Bronchial epithelial cell (primary cell): Measurements from ENCODE around the gene CYP4A22. TPM values are rescaled to one million over a fixed set of nuclear protein-coding genes. Genes with fewer than 3 reads are reported as not detected.

Experiments used
- DNase-seq: peaks from one replicate; pipeline ENCODE4 v3.0.0-alpha.2; 2010; ENCODE audit warnings: low read depth
- FAIRE-seq: peaks from 2 replicates; lab custom pipeline; 2011; peaks lifted over from hg19 to GRCh38; lab: Jason Lieb, UNC
- H3K27me3 ChIP-seq: 2 replicates; pipeline ENCODE4 v1.5.1; 2011; ENCODE audit warnings: low read length; ENCODE audit not compliant: control insufficient read depth, insufficient read depth
- H3K36me3 ChIP-seq: 2 replicates; pipeline ENCODE4 v1.5.1; 2011; ENCODE audit warnings: low read length; ENCODE audit not compliant: control insufficient read depth, insufficient read depth
- H3K4me3 ChIP-seq: 2 replicates; pipeline ENCODE4 v1.5.1; 2011; ENCODE audit warnings: mild to moderate bottlenecking, low read depth, low read length, control low read depth
- total RNA-seq: library from RNA; depleted of rRNA; stranded (reverse); fragments of >200 nt; gene quantifications from 2 replicates; pipeline ENCODE4 v1.2.1, GENCODE V29; 2014
- TF ChIP-seq, protein P1 (sequence below): IDR thresholded peaks from 2 replicates; pipeline ENCODE4 v1.5.1; 2011; ENCODE audit warnings: mild to moderate bottlenecking, moderate library complexity, low read length, control low read depth, inconsistent platforms; ENCODE audit not compliant: insufficient read depth, severe bottlenecking

The CYP4A22 gene
- total RNA-seq, 1 donor from 2014 or later, result not detected

DNA sequence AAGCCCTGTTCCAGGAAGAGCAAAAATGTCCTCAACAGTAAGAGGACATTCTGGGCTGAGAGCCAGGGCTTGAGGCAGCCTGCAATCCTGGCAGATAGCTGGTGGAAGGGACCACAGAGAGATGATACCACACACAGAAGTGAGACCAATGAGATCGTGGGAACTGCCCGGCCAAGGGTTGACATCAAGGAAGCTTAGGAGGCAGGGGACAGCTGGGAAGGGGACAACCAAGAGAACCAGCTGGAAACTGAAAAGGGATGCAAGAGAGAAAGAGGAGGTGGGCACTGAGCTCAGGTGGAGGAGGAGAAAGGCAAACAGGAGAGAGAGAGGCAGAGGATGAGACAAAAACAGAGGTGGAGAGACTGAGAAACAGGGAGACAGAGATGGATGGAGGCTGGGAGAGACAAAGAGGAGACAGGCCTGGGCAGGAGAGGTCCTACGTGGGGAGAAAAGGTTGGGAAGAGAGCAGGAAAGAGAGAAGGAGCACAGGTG lies 43.4 kb downstream of the CYP4A22 start:
- FAIRE-seq, result no peak
- H3K4me3 ChIP-seq, result no peak overlapping the region
- DNase-seq, result no peak
- H3K36me3 ChIP-seq, result no peaks in the 10 kb centered on the region
- H3K27me3 ChIP-seq, result no peaks in the 10 kb centered on the region
- TF ChIP-seq, protein P1, sequence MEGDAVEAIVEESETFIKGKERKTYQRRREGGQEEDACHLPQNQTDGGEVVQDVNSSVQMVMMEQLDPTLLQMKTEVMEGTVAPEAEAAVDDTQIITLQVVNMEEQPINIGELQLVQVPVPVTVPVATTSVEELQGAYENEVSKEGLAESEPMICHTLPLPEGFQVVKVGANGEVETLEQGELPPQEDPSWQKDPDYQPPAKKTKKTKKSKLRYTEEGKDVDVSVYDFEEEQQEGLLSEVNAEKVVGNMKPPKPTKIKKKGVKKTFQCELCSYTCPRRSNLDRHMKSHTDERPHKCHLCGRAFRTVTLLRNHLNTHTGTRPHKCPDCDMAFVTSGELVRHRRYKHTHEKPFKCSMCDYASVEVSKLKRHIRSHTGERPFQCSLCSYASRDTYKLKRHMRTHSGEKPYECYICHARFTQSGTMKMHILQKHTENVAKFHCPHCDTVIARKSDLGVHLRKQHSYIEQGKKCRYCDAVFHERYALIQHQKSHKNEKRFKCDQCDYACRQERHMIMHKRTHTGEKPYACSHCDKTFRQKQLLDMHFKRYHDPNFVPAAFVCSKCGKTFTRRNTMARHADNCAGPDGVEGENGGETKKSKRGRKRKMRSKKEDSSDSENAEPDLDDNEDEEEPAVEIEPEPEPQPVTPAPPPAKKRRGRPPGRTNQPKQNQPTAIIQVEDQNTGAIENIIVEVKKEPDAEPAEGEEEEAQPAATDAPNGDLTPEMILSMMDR, result no peak

DNA sequence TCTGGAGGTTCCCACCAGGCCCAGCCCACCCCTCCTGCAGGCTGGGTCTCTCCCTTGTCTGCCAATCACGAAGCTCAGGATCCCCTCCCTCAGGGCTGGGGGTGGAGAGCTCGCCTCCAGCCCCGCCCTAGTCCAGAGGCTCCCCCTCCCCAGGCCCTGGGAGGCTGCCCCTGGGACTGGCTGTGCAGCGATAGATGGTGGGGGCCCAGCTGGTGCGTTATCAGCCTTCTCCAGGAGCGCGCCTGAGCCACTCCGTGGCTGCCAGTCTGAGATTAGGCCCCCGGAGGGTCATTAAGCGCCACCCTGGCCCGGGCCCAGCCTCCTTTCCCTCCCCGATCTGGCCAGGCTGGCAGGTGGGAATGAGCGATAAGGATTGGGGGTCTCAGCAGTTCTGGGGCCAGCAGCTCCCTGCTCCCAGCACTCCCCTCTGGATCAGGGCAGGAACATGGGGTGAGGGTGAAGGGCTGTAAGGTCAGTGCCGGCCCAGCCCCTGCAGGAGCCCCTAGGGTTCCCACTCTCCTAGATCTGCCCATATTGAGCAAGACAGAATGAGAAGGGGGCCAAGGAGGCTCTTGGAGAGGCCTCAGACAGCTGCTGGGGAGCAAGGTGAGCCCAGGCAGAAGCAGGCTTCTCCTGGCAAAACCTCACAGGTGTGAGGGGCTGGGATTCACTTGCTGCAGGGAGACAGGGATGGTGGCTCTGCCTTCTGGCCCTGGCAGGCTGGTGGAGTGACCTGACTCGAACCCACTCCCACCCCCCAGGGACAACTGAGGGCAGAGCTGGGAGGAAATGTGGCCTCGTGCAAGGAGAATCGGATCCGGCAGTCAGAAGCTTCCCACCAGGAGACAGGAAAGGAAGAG lies 44.1 kb downstream of the CYP4A22 start:
- no peak for FAIRE-seq
- H3K4me3 ChIP-seq, result no peak overlapping the region

DNA sequence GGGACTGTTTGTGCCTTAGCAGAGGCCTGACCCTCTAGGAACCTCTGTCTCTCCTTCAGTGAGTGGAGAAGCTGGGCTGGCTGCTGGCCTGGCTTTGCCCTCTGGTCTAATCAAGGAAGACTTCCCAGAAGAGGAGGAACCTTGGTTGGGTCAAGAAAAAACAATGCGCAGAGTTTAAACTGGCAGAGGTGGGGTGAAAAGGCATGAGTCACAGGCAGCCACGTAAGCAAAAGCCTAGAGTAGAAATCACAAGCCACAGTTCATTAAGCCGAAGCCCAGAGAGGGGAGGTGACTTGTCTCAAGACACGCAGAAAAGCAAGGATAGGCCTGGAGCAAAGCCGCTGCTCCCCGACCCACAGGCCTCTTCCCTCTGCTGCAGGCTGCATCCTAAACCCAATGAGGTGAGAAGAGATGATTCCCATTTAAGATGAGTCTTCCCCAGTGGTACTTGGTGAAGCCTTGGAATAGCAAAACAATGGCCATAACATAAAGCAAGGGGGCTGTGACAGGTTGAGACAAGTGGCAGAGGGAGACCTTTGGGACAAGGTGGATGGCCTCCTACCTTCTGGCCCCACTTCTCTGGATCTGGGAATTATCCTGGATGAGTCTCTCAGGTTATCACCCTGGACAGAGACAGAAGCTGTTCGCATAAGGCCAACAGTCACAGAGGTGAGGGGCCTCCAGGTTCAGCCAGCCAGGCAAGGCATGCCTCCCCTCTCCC lies 44.9 kb downstream of the CYP4A22 start:
- FAIRE-seq, result no peak

More for the DNA sequence above, 44.1 kb downstream of the CYP4A22 start:
- H3K36me3 ChIP-seq, result no peaks in the 10 kb centered on the region
- H3K27me3 ChIP-seq, result no peaks in the 10 kb centered on the region
- TF ChIP-seq, protein P1, result no peak
- no peak for DNase-seq

DNA sequence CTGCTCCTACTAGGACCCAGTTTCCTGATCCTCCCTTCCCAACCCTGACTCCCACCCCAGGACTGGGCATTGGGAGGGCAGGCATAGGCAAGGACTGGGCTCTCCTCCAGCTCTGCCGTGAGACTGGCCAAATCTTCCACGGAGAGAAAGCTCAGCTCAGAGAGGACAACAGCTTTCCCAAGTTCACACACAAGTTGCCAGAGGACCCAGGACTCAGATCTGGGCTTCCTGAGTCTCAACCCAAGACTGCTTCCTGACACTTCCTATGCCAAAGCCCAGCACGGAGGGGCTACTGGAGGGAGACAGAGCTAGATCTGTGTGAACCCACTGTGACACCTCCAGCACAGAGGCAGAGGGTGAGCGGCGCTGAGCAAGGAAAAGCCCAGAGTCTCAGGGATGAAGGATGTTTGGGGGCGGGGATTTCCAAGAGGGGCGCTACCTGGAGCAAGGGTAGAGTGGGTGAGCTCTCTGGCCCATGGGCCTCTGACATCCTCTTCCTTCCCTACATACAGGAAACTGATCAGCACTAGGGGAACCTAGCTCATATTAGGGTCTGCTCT lies 45.5 kb downstream of the CYP4A22 start:
- Histone ChIP-seq H3K27me3 (no peaks in the 10 kb centered on the region), H3K4me3 (no peak overlapping the region), H3K36me3 (no peaks in the 10 kb centered on the region)
- TF ChIP-seq, protein P1, result no peak
- FAIRE-seq (peak; percentile 32), DNase-seq (no peak)

More for the DNA sequence above, 44.9 kb downstream of the CYP4A22 start:
- Histone ChIP-seq H3K4me3 (no peak overlapping the region), H3K36me3 (no peaks in the 10 kb centered on the region), H3K27me3 (no peaks in the 10 kb centered on the region)
- TF ChIP-seq, protein P1, result no peak
- DNase-seq, result peak; percentile 68

DNA sequence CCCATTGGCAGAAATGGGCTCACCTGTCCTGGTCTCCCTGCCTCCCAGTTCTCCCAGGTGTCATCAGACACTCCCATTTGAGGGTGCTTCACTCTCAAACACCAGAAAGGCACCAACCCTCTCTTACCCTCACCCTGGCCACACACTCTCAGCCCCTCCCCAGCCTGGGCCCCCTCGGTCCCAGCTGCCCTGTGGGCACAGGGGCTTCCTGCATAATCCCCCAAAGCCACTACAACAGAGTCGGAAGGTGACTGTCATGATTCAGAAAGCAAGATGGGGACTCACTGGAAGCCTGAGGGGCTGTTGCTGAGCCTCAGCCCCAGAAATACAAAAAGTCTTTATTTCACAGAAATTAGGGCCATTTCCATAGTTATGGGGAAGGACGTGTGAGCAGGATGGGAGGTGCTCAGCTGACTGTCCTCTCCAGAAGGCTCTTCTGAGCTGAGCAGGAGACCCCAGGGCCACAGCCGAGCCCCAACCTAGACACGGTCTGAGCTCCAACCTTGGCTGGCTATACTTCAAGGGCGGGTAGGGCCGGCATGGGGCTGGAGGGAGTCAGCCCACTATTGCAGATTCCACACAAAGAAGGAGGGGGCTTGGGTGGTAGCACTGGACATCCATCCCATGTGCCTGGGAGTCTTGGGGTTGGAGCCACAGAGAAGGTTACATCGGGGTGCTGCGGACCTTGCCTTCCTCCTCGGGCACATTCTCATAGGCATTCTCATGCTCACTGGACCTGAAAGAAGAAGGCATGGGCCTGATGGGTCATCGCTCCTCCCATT lies 46.3 kb downstream of the CYP4A22 start:
- FAIRE-seq, result no peak

More for the DNA sequence above, 46.3 kb downstream of the CYP4A22 start:
- no peak overlapping the region for H3K4me3 ChIP-seq
- TF ChIP-seq, protein P1, result no peak
- no peaks in the 10 kb centered on the region for H3K27me3 ChIP-seq
- H3K36me3 ChIP-seq, result no peaks in the 10 kb centered on the region
- DNase-seq, result no peak
